GM10847 (cell line): ENCODE results near the gene CWC27.

ENCODE experiments used
- POLR2A ChIP-seq: IDR thresholded peaks from 2 replicates; pipeline ENCODE4 v1.6.1; 2011; ENCODE audit not compliant: insufficient read length; ENCODE audit errors: extremely low read depth

CWC27 gene

GRCh38 chr5:64818245-64818644 is 49.5 kb downstream of the CWC27 start:
- TF ChIP-seq POLR2A, result no peak

GRCh38 chr5:64822320-64822719 is 53.6 kb downstream of the CWC27 start:
- no peak for TF ChIP-seq POLR2A

- TF ChIP-seq POLR2A, result no peak
These were observed 57.8 kb downstream of the CWC27 start for GRCh38 chr5:64826541-64826940.

GRCh38 chr5:64827703-64828102 is 59.0 kb downstream of the CWC27 start:
- no peak for TF ChIP-seq POLR2A

- no peak for TF ChIP-seq POLR2A
These were observed 63.3 kb downstream of the CWC27 start for GRCh38 chr5:64831996-64832395.

GRCh38 chr5:64834037-64834436 is 65.3 kb downstream of the CWC27 start:
- no peak for TF ChIP-seq POLR2A

- no peak for TF ChIP-seq POLR2A
These were observed 65.9 kb downstream of the CWC27 start for GRCh38 chr5:64834611-64835010.

- no peak for TF ChIP-seq POLR2A
These were observed 66.5 kb downstream of the CWC27 start for GRCh38 chr5:64835266-64835665.

- TF ChIP-seq POLR2A, result no peak
These were observed 67.5 kb downstream of the CWC27 start for GRCh38 chr5:64836190-64836755.

GRCh38 chr5:64836786-64837185 is 68.1 kb downstream of the CWC27 start:
- no peak for TF ChIP-seq POLR2A

GRCh38 chr5:64838376-64838775 is 69.6 kb downstream of the CWC27 start:
- no peak for TF ChIP-seq POLR2A

GRCh38 chr5:64838803-64839202 is 70.1 kb downstream of the CWC27 start:
- no peak for TF ChIP-seq POLR2A

GRCh38 chr5:64839936-64840335 is 71.2 kb downstream of the CWC27 start:
- TF ChIP-seq POLR2A, result no peak

GRCh38 chr5:64840958-64841357 is 72.2 kb downstream of the CWC27 start:
- no peak for TF ChIP-seq POLR2A

- no peak for TF ChIP-seq POLR2A
These were observed 85.0 kb downstream of the CWC27 start for GRCh38 chr5:64853777-64854176.

- no peak for TF ChIP-seq POLR2A
These were observed 86.1 kb downstream of the CWC27 start for GRCh38 chr5:64854855-64855254.

GRCh38 chr5:64859881-64860280 is 91.2 kb downstream of the CWC27 start:
- TF ChIP-seq POLR2A, result no peak
